HepG2 (cell line): ENCODE measurements around the gene GAPDH. TPM values are rescaled to one million over a fixed set of nuclear protein-coding genes. Genes with fewer than 3 reads are reported as not detected.

ENCODE experiments used
- ATRX ChIP-seq: sonication (generic); formaldehyde crosslinking; IDR thresholded peaks from 2 replicates; pipeline ENCODE4 v1.4.0; 2020; ENCODE audit warnings: missing genetic modification reagents, borderline replicate concordance
- BHLHE40 ChIP-seq: IDR thresholded peaks from 2 replicates; pipeline ENCODE4 v1.6.1; 2011; ENCODE audit warnings: low read length, improper control_type of control experiment
- DNMT1 ChIP-seq: sonication (generic); formaldehyde crosslinking; IDR thresholded peaks from 2 replicates; pipeline ENCODE4 v1.5.1; 2020; ENCODE audit warnings: mild to moderate bottlenecking, missing genetic modification reagents
- IRF2 ChIP-seq: IDR thresholded peaks from 2 replicates; pipeline ENCODE4 v1.6.1; 2018; ENCODE audit warnings: missing genetic modification reagents, missing compliant biosample characterization
- MBNL3 ChIP-seq: fragments of 250-450 bp; sonication (Bioruptor Pico); conservative IDR thresholded peaks from 2 replicates; pipeline ENCODE4 v1.8.0; 2022; ENCODE audit warnings: mild to moderate bottlenecking, inconsistent platforms
- MED8 ChIP-seq: sonication (generic); formaldehyde crosslinking; IDR thresholded peaks from 2 replicates; pipeline ENCODE4 v1.8.1; 2023; ENCODE audit warnings: mild to moderate bottlenecking, missing genetic modification reagents; ENCODE audit not compliant: insufficient replicate concordance
- MNT ChIP-seq: fragments of 450-650 bp; IDR thresholded peaks from 2 replicates; pipeline ENCODE4 v1.6.1; 2016
- MTERF4 ChIP-seq: sonication (generic); formaldehyde crosslinking; IDR thresholded peaks from 2 replicates; pipeline ENCODE4 v1.8.0; 2023; ENCODE audit warnings: mild to moderate bottlenecking, missing genetic modification reagents
- PAF1 ChIP-seq: IDR thresholded peaks from 2 replicates; pipeline ENCODE4 v1.6.1; 2016; ENCODE audit warnings: missing genetic modification reagents, missing compliant biosample characterization
- PREB ChIP-seq: sonication (generic); formaldehyde crosslinking; IDR thresholded peaks from 2 replicates; pipeline ENCODE4 v1.4.0; 2020; ENCODE audit warnings: missing genetic modification reagents
- RBFOX2 ChIP-seq: fragments of 200-400 bp; formaldehyde crosslinking; IDR thresholded peaks from 2 replicates; pipeline ENCODE4 v1.6.1; 2017; ENCODE audit warnings: low read depth, mild to moderate bottlenecking, low read length
- SSRP1 ChIP-seq: IDR thresholded peaks from 2 replicates; pipeline ENCODE4 v1.6.1; 2016; ENCODE audit warnings: control low read depth
- STAT5B ChIP-seq: sonication (generic); formaldehyde crosslinking; IDR thresholded peaks from 2 replicates; pipeline ENCODE4 v1.4.0; 2020; ENCODE audit warnings: missing genetic modification reagents
- TBX2 ChIP-seq: sonication (generic); formaldehyde crosslinking; IDR thresholded peaks from 2 replicates; pipeline ENCODE4 v1.5.0; 2020; ENCODE audit warnings: missing genetic modification reagents, mild to moderate bottlenecking, borderline replicate concordance
- ZNF235 ChIP-seq: sonication (generic); formaldehyde crosslinking; IDR thresholded peaks from 2 replicates; pipeline ENCODE4 v1.8.1; 2023; ENCODE audit warnings: mild to moderate bottlenecking, missing genetic modification reagents, borderline replicate concordance
- ZNF430 ChIP-seq: sonication (generic); formaldehyde crosslinking; IDR thresholded peaks from 2 replicates; pipeline ENCODE4 v1.9.0; 2021; ENCODE audit warnings: mild to moderate bottlenecking, missing genetic modification reagents
- ZNF512 ChIP-seq: sonication (generic); formaldehyde crosslinking; IDR thresholded peaks from 2 replicates; pipeline ENCODE4 v1.4.0; 2020; ENCODE audit warnings: mild to moderate bottlenecking, missing genetic modification reagents
- ZNF543 ChIP-seq: sonication (generic); formaldehyde crosslinking; IDR thresholded peaks from 2 replicates; pipeline ENCODE4 v1.4.0; 2020; ENCODE audit warnings: mild to moderate bottlenecking, missing genetic modification reagents
- ZNF552 ChIP-seq: sonication (generic); formaldehyde crosslinking; IDR thresholded peaks from 2 replicates; pipeline ENCODE4 v1.9.0; 2022; ENCODE audit warnings: missing genetic modification reagents, mild to moderate bottlenecking, borderline replicate concordance
- ZNF574 ChIP-seq: sonication (generic); formaldehyde crosslinking; IDR thresholded peaks from 2 replicates; pipeline ENCODE4 v1.4.0; 2020; ENCODE audit warnings: missing genetic modification reagents
- ZNF605 ChIP-seq: sonication (generic); formaldehyde crosslinking; IDR thresholded peaks from 2 replicates; pipeline ENCODE4 v1.8.0; 2022; ENCODE audit warnings: mild to moderate bottlenecking, missing genetic modification reagents
- ZNF746 ChIP-seq: sonication (generic); formaldehyde crosslinking; IDR thresholded peaks from 2 replicates; pipeline ENCODE4 v1.8.0; 2022; ENCODE audit warnings: mild to moderate bottlenecking, missing genetic modification reagents
- polyA plus RNA-seq, 8 experiments: library from polyadenylated mRNA; depleted of rRNA in 3 of 8; stranded (reverse) in 7 of 8; unstranded in 1 of 8; fragments of >200 nt; fragmentation: Illumina TruSeq in 4 of 8; extraction: Trizol in 4 of 8; gene quantifications; 2 replicates each; pipeline versions ENCODE4 v1.2.1 to v1.2.3, GENCODE V29; 2011 to 2016; ENCODE audit warnings: low read depth in 4 of 8, missing spikeins in 1 of 8, mixed read lengths in 1 of 8; ENCODE audit not compliant: insufficient read depth in 1 of 8
- total RNA-seq, 5 experiments: library from RNA; depleted of rRNA; stranded (reverse); fragments of >200 nt; fragmentation: Illumina TruSeq; extraction: Trizol; gene quantifications; 2 replicates each; pipeline ENCODE4 v1.2.3, GENCODE V29; 2016; ENCODE audit warnings: low read depth in 1 of 5

Gene GAPDH
- total and polyA plus RNA-seq, 2 of the 13 experiments (the other 11 are each of a cell fraction or from before 2014, with no cell fraction given): 3,038 to 12,722 TPM

GRCh38 chr12:6492838-6493496 is 41.4 kb upstream of the GAPDH start, which contains the start of gene MRPL51 (continued):
- TF ChIP-seq STAT5B (CRISPR knock-in tag): no peak
- peak; percentile 82 for TF ChIP-seq ZNF574
- TF ChIP-seq ZNF605 (CRISPR knock-in tag): 0 out of 2 replicates have a peak, but pooled peaks have one; percentile 57
- peak; percentile 50 for TF ChIP-seq MED8
- no peak for TF ChIP-seq ZNF552 (CRISPR knock-in tag)
- TF ChIP-seq PREB (CRISPR knock-in tag): no peak
- peak; percentile 67; the same call in 1 of the 2 replicates for TF ChIP-seq TBX2
- TF ChIP-seq ZNF235 (CRISPR knock-in tag): no peak; the same call in 1 of the 2 replicates
- TF ChIP-seq PAF1 (CRISPR knock-in tag): no peak
- TF ChIP-seq MNT: peak; percentile 59
- no peak for TF ChIP-seq ATRX (CRISPR knock-in tag)
- TF ChIP-seq IRF2: peak; percentile 86
- TF ChIP-seq RBFOX2: peak; percentile 86
- TF ChIP-seq ZNF512 (CRISPR knock-in tag): no peak
- TF ChIP-seq MBNL3 (CRISPR knock-in tag): no peak
- TF ChIP-seq ZNF430 (CRISPR knock-in tag): peak; percentile 75; the same call in 1 of the 2 replicates
- peak; percentile 26; the same call in 1 of the 2 replicates for TF ChIP-seq MTERF4
- TF ChIP-seq SSRP1 (CRISPR knock-in tag): no peak
- TF ChIP-seq ZNF746 (CRISPR knock-in tag): peak; percentile 26; the same call in 1 of the 2 replicates
- TF ChIP-seq ZNF543: 0 out of 2 replicates have a peak, but pooled peaks have one; percentile 13
- no peak for TF ChIP-seq DNMT1 (CRISPR knock-in tag)
- TF ChIP-seq BHLHE40: no peak
